Keratinocyte (primary cell): ENCODE measurements around the gene NOP9. TPM values are rescaled to one million over a fixed set of nuclear protein-coding genes. Genes with fewer than 3 reads are reported as not detected.

Experiments
- DNase-seq: peaks from one replicate; pipeline ENCODE4 v3.0.0-alpha.2; 2011; ENCODE audit warnings: low read depth, missing footprints, low spot score
- FAIRE-seq: peaks from 2 replicates; lab custom pipeline; 2011; peaks lifted over from hg19 to GRCh38; lab: Jason Lieb, UNC
- H2AFZ ChIP-seq: 2 replicates; pipeline ENCODE4 v1.6.0; 2012; ENCODE audit warnings: low read length, control low read depth, inconsistent platforms; ENCODE audit not compliant: control insufficient read depth
- H3K27ac ChIP-seq: 2 replicates; pipeline ENCODE4 v1.5.1; 2011; ENCODE audit warnings: low read length; ENCODE audit not compliant: control insufficient read depth, insufficient read depth
- H3K27me3 ChIP-seq: 3 replicates; pipeline ENCODE4 v1.6.0; 2011; ENCODE audit warnings: low read length; ENCODE audit not compliant: control insufficient read depth, insufficient read depth; ENCODE audit errors: extremely low read depth
- H3K36me3 ChIP-seq, 2 experiments: 2 replicates in 1 of 2; 3 replicates in 1 of 2; pipeline ENCODE4 v1.5.1; 2011; ENCODE audit warnings: low read length in 2 of 2, mild to moderate bottlenecking in 1 of 2; ENCODE audit not compliant: control insufficient read depth in 2 of 2, insufficient read depth in 2 of 2; ENCODE audit errors: extremely low read depth in 1 of 2
- H3K4me1 ChIP-seq: 3 replicates; pipeline ENCODE4 v1.5.1; 2011; ENCODE audit warnings: low read length; ENCODE audit not compliant: control insufficient read depth, insufficient read depth; ENCODE audit errors: extremely low read depth
- H3K4me2 ChIP-seq: 3 replicates; pipeline ENCODE4 v1.6.0; 2011; ENCODE audit warnings: low read depth, low read length; ENCODE audit not compliant: control insufficient read depth, insufficient read depth; ENCODE audit errors: extremely low read depth
- H3K4me3 ChIP-seq, 3 experiments: fragments of 200-600 bp in 1 of 3; sonication (generic) in 1 of 3; 2 replicates in 2 of 3; 3 replicates in 1 of 3; pipeline ENCODE4 v1.5.1; 2011 to 2016; ENCODE audit warnings: low read length in 3 of 3, mild to moderate bottlenecking in 3 of 3, control low read depth in 2 of 3, inconsistent platforms in 1 of 3, low read depth in 1 of 3, mixed read lengths in 1 of 3, mixed run types in 1 of 3, moderate library complexity in 1 of 3; ENCODE audit not compliant: control insufficient read depth in 2 of 3, insufficient read depth in 2 of 3; ENCODE audit errors: extremely low read depth in 1 of 3
- H3K79me2 ChIP-seq: 2 replicates; pipeline ENCODE4 v1.6.0; 2012; ENCODE audit warnings: low read length; ENCODE audit not compliant: control insufficient read depth, insufficient read depth
- H3K9ac ChIP-seq: 3 replicates; pipeline ENCODE4 v1.6.0; 2011; ENCODE audit warnings: low read length; ENCODE audit not compliant: control insufficient read depth, insufficient read depth; ENCODE audit errors: extremely low read depth
- H3K9me1 ChIP-seq: 3 replicates; pipeline ENCODE4 v1.6.0; 2011; ENCODE audit warnings: low read length; ENCODE audit not compliant: control insufficient read depth, insufficient read depth; ENCODE audit errors: extremely low read depth
- H3K9me3 ChIP-seq: 2 replicates; pipeline ENCODE4 v1.5.1; 2012; ENCODE audit warnings: low read depth, low read length; ENCODE audit not compliant: control insufficient read depth
- H4K20me1 ChIP-seq: 3 replicates; pipeline ENCODE4 v1.6.0; 2011; ENCODE audit warnings: low read length; ENCODE audit not compliant: control insufficient read depth, insufficient read depth; ENCODE audit errors: extremely low read depth
- EZH2 ChIP-seq: IDR thresholded peaks from one replicate; pipeline ENCODE4 v1.6.1; 2012; ENCODE audit warnings: inconsistent platforms, mild to moderate bottlenecking, low read length, moderate library complexity
- dilution Hi-C: fragments of 300-500 bp; cut with MboI; formaldehyde crosslinking; loops from one replicate; pipeline ENCODE4 v1.7.0; 2020; ENCODE audit warnings: low sequenced_read_pairs; ENCODE audit not compliant: extremely low pct_ligation_motif_present
- polyA plus RNA-seq, 5 experiments: library from polyadenylated mRNA; depleted of rRNA in 3 of 5; stranded (reverse) in 3 of 5; stranded (forward) in 1 of 5; unstranded in 1 of 5; fragments of >200 nt; gene quantifications; 1 replicate in 1 of 5; 2 replicates in 3 of 5; 3 replicates in 1 of 5; pipeline versions ENCODE4 v1.2.1 to v1.2.3, GENCODE V29; 2011 to 2012; ENCODE audit warnings: missing spikeins in 2 of 5, low read depth in 1 of 5, low replicate concordance in 1 of 5
- TF ChIP-seq, protein P1 (sequence below), 3 experiments: IDR thresholded peaks in 1 of 3; conservative IDR thresholded peaks in 1 of 3; optimal IDR thresholded peaks in 1 of 3; 2 replicates in 2 of 3; 3 replicates in 1 of 3; pipeline versions ENCODE3 to v1.5.1; 2011; ENCODE audit warnings: low read length in 3 of 3, mild to moderate bottlenecking in 3 of 3, moderate library complexity in 2 of 3, control low read depth in 1 of 3, inconsistent platforms in 1 of 3; ENCODE audit not compliant: insufficient read depth in 2 of 3; ENCODE audit errors: extremely low read depth in 1 of 3

NOP9 gene
- polyA plus RNA-seq, 1 donor (not counting 4 experiments of a cell fraction or from before 2014, with no cell fraction given) = 19.9 TPM

- Histone ChIP-seq H3K4me2 (peak within 1 kb of the TSS; percentile 97), H3K79me2 (no peaks in the 10 kb centered on the region), H3K9me1 (no peaks in the 10 kb centered on the region), H2AFZ (peak within 1 kb of the TSS; percentile 98), H3K27ac (no peak within 1 kb of the TSS), H3K36me3 (peaks cover 0 to 2% of the 10 kb centered on the region in 2 experiments), H3K4me1 (peaks cover 10% of the 10 kb centered on the region), H3K27me3 (peaks cover 12% of the 10 kb centered on the region), H3K9ac (peak within 1 kb of the TSS; percentile 64), H3K4me3 (peak within 1 kb of the TSS; percentile 53 to 86 (median 78)), H4K20me1 (no peaks in the 10 kb centered on the region), H3K9me3 (no peaks in the 10 kb centered on the region)
- no peak for DNase-seq
- no peak for TF ChIP-seq EZH2
- TF ChIP-seq, protein P1, sequence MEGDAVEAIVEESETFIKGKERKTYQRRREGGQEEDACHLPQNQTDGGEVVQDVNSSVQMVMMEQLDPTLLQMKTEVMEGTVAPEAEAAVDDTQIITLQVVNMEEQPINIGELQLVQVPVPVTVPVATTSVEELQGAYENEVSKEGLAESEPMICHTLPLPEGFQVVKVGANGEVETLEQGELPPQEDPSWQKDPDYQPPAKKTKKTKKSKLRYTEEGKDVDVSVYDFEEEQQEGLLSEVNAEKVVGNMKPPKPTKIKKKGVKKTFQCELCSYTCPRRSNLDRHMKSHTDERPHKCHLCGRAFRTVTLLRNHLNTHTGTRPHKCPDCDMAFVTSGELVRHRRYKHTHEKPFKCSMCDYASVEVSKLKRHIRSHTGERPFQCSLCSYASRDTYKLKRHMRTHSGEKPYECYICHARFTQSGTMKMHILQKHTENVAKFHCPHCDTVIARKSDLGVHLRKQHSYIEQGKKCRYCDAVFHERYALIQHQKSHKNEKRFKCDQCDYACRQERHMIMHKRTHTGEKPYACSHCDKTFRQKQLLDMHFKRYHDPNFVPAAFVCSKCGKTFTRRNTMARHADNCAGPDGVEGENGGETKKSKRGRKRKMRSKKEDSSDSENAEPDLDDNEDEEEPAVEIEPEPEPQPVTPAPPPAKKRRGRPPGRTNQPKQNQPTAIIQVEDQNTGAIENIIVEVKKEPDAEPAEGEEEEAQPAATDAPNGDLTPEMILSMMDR (optimal IDR thresholded peaks at IDR 0.05 in 1 of 3, IDR thresholded peaks at IDR 0.05 in 1 of 3, conservative IDR thresholded peaks at IDR 0.05 in 1 of 3; ENCODE audit: extremely low read depth in 1 of 3, insufficient read depth in 2 of 3, low read length in 3 of 3) = no peak
- dilution Hi-C loops = no loop called here
- FAIRE-seq = peak; percentile 85
Observed at GRCh38 chr14:24339284-24340151, 39.9 kb downstream of the NOP9 start, which contains the start of gene RIPK3. Gene RIPK3, minus strand, starts transcription at chr14:24339991. Its CDS starts 165 bp downstream, at chr14:24339826.

DNA sequence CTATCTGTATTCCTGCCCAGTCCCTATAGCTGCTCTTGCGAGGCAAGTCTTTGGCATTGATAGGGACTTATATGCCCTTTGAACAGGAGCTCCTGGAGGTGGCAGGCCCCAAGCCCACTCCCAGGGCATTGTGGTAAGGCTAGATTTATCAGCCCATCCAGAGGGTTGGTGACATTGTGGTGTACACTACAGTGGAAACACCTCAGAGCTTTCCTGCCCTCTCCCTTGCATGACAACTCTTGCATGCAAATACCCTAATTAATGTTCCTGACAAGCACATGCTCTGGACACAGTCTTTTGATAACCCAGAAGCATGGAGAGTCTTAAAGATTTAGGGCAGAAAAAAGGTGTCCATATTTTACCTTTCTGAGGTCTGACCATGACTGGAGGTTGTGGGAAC lies 41.0 kb downstream of the NOP9 start:
- H3K27ac ChIP-seq = no peak overlapping the region
- H2AFZ ChIP-seq = no peak overlapping the region
- H3K9ac ChIP-seq = no peak overlapping the region
- no peaks in the 10 kb centered on the region for H3K79me2 ChIP-seq
- no peak overlapping the region for H3K4me3 ChIP-seq
- FAIRE-seq = no peak
- dilution Hi-C loops = no loop called here
- no peaks in the 10 kb centered on the region for H3K9me3 ChIP-seq
- no peak overlapping the region for H3K4me2 ChIP-seq
- H3K9me1 ChIP-seq = no peaks in the 10 kb centered on the region
- peaks cover 0 to 2% of the 10 kb centered on the region in 2 experiments for H3K36me3 ChIP-seq
- H3K27me3 ChIP-seq = peaks cover 3% of the 10 kb centered on the region
- DNase-seq = no peak
- H3K4me1 ChIP-seq = peaks cover 7% of the 10 kb centered on the region
- TF ChIP-seq EZH2 = no peak
- TF ChIP-seq, protein P1 (optimal IDR thresholded peaks at IDR 0.05 in 1 of 3, IDR thresholded peaks at IDR 0.05 in 1 of 3, conservative IDR thresholded peaks at IDR 0.05 in 1 of 3; ENCODE audit: extremely low read depth in 1 of 3, insufficient read depth in 2 of 3, low read length in 3 of 3) = no peak
- no peaks in the 10 kb centered on the region for H4K20me1 ChIP-seq
